Fibroblast of the aortic adventitia (primary cell): Measurements from ENCODE around the gene CATSPER4. TPM values are rescaled to one million over a fixed set of nuclear protein-coding genes. Genes with fewer than 3 reads are reported as not detected.

Experiments used
- DNase-seq: peaks from one replicate; pipeline ENCODE4 v3.0.0-alpha.2; 2010; ENCODE audit warnings: low read depth
- H3K4me3 ChIP-seq: 2 replicates; pipeline ENCODE4 v1.5.1; 2011; ENCODE audit warnings: low read depth, mild to moderate bottlenecking, control low read depth, low read length, moderate library complexity
- CTCF ChIP-seq: IDR thresholded peaks from 2 replicates; pipeline ENCODE4 v1.5.1; 2011; ENCODE audit warnings: mild to moderate bottlenecking, low read length, control low read depth, inconsistent platforms; ENCODE audit not compliant: insufficient read depth
- total RNA-seq: library from RNA; depleted of rRNA; stranded (reverse); fragments of >200 nt; gene quantifications from 2 replicates; pipeline ENCODE4 v1.2.3, GENCODE V29; 2012; ENCODE audit warnings: low replicate concordance

CATSPER4 gene
- total RNA-seq, 1 donor = not detected

- no peak for TF ChIP-seq CTCF
- no peak for DNase-seq
- H3K4me3 ChIP-seq = no peak overlapping the region
These were observed 22.3 kb downstream of the CATSPER4 start for GRCh38 chr1:26212726-26213125.

GRCh38 chr1:26213335-26213905, 23.0 kb downstream of the CATSPER4 start:
- DNase-seq = no peak
- TF ChIP-seq CTCF = no peak
- H3K4me3 ChIP-seq = no peak overlapping the region

GRCh38 chr1:26215246-26215645, 24.8 kb downstream of the CATSPER4 start:
- TF ChIP-seq CTCF = no peak
- no peak for DNase-seq
- H3K4me3 ChIP-seq = no peak overlapping the region

GRCh38 chr1:26218906-26219494, 28.6 kb downstream of the CATSPER4 start:
- H3K4me3 ChIP-seq = no peak overlapping the region
- TF ChIP-seq CTCF = no peak
- DNase-seq = no peak

GRCh38 chr1:26220199-26220912, 30.0 kb downstream of the CATSPER4 start:
- no peak for DNase-seq
- TF ChIP-seq CTCF = no peak
- no peak overlapping the region for H3K4me3 ChIP-seq

GRCh38 chr1:26221094-26221493, 30.7 kb downstream of the CATSPER4 start:
- DNase-seq = no peak
- TF ChIP-seq CTCF = no peak
- no peak overlapping the region for H3K4me3 ChIP-seq

GRCh38 chr1:26224606-26225005, 34.2 kb downstream of the CATSPER4 start:
- H3K4me3 ChIP-seq = no peak overlapping the region
- no peak for DNase-seq
- TF ChIP-seq CTCF = no peak
